Spinal cord (tissue), 10 donors: ENCODE data around the gene ASIC4. TPM values are rescaled to one million over a fixed set of nuclear protein-coding genes. Genes with fewer than 3 reads are reported as not detected.

Experiments used
- DNase-seq, 6 donors: peaks; one replicate each; pipeline versions ENCODE4 v3.0.0 to v3.0.0-alpha.2; 2013 to 2015; ENCODE audit warnings: low spot score in 6 of 6, low read depth in 4 of 6
- H3K27ac ChIP-seq: one replicate; pipeline ENCODE4 v1.5.1; 2013; ENCODE audit warnings: low read depth, low read length, control low read depth
- H3K27me3 ChIP-seq: one replicate; pipeline ENCODE4 v1.6.1; 2013; ENCODE audit warnings: low read length; ENCODE audit not compliant: control insufficient read depth, insufficient read depth
- H3K36me3 ChIP-seq: one replicate; pipeline ENCODE4 v1.6.1; 2013; ENCODE audit warnings: low read length; ENCODE audit not compliant: control insufficient read depth, insufficient read depth
- H3K4me1 ChIP-seq: one replicate; pipeline ENCODE4 v1.6.1; 2013; ENCODE audit warnings: low read length; ENCODE audit not compliant: control insufficient read depth, insufficient read depth
- H3K4me3 ChIP-seq: one replicate; pipeline ENCODE4 v1.5.1; 2013; ENCODE audit warnings: low read depth, low read length, control low read depth
- H3K9me3 ChIP-seq: one replicate; pipeline ENCODE4 v1.6.1; 2013; ENCODE audit warnings: low read length; ENCODE audit not compliant: control insufficient read depth, insufficient read depth
- WGBS: methylation state at CpG from one replicate; pipeline ENCODE4 v1.1.5; 2013; ENCODE audit warnings: missing lambda C conversion rate; ENCODE audit not compliant: insufficient coverage; 5-methylcytosine and 5-hydroxymethylcytosine counted together
- polyA plus RNA-seq, 2 donors: library from polyadenylated mRNA; unstranded; fragments of 120-200 nt; gene quantifications; one replicate each; pipeline ENCODE4 v1.2.1, GENCODE V29; 2013; ENCODE audit not compliant: insufficient read length in 2 of 2
- total RNA-seq, 2 donors: library from RNA; depleted of rRNA in 1 of 2; stranded (reverse); fragments of 120-200 nt in 1 of 2; fragments of >200 nt in 1 of 2; gene quantifications; one replicate each; pipeline versions ENCODE4 v1.2.3 to v1.2.4, GENCODE V29; 2013 to 2014
- donor health status: healthy.

The ASIC4 gene
- total and polyA plus RNA-seq, 4 donors: 8.2 to 47.2 (median 27.6) TPM

DNA sequence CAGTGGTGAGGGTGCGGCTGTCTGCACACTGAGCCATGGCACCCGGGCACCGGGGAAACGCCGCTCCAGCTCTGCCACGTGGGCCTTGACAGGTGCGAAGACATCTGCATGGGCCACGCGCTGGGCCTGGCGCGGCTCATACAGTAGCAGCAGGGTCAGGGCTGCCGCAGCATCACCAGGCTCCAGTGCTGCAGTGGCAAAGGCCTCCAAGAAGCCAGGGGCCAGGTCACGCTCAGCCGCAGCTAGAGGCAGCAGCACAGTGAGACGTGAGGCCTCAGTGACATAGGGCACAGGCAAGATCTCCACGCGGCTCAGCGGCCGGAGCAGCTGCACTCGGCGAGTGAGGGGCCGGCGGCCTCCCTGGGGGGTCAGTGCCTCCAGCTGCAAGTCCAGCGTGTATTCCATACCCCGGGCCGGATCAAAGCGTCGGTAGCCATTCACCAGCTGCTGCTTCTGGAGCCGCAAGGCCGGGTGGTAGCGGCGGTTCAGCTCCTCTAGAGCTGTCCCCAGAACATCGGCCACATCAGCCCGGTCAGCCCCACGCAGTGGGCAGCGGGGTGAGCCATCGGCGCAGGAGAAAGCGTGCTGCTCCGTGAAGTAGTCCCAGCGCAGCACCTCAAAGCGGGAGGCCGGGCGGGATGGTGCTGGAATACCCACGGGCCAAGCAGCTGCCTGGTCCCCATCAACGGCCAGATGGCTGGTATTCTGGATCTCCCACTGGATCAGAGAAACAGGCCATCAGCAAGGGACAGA, 25.8 kb downstream of the ASIC4 start:
- DNase-seq: no peak
- Histone ChIP-seq H3K4me3 (no peak overlapping the region), H3K27me3 (no peaks in the 10 kb centered on the region), H3K4me1 (peaks cover 69% of the 10 kb centered on the region), H3K27ac (peak overlapping the region; percentile 93), H3K9me3 (no peaks in the 10 kb centered on the region), H3K36me3 (peaks cover 57% of the 10 kb centered on the region)
- 88% methylated on average over 46 of the region's 46 CpGs for WGBS

DNA sequence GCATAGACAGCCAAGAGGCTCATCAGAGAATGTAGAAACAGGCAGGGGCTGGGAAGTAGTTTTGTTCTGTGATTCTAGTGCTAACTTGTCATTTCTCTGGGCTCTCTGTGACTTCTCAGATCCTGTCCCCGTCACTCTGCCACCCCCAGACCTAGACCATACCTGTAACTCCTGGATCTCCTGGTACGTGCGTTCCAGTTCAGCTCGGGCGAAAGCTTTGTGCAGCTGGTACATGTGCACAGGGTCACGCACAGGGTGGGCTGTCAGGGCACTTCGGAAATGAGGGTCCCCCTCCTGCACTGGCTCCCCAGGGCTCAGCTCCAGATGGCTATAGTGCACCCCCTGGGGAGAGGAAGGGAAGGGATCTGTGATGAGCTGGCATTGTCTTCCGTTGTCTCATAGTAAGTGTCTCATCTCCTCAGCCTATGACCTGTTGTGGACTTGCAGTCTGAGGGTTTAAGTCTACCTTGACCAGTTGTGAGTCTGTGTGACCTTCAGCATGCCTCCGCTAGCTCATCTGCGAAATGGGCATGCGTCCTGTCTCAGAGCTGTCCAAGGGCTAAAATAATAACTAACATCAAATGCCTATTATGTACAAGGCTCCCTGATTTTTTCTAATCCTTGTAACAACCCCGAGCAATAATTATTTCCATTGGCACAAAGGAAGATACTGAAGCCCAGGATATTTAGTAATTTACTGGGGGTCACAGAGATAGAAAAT, 26.7 kb downstream of the ASIC4 start:
- H3K27ac ChIP-seq: no peak overlapping the region
- no peak overlapping the region for H3K4me3 ChIP-seq
- no peaks in the 10 kb centered on the region for H3K9me3 ChIP-seq
- no peak for DNase-seq
- H3K27me3 ChIP-seq: no peaks in the 10 kb centered on the region
- peaks cover 63% of the 10 kb centered on the region for H3K36me3 ChIP-seq
- WGBS: 89% methylated on average over 8 of the region's 12 CpGs
- peaks cover 76% of the 10 kb centered on the region for H3K4me1 ChIP-seq

DNA sequence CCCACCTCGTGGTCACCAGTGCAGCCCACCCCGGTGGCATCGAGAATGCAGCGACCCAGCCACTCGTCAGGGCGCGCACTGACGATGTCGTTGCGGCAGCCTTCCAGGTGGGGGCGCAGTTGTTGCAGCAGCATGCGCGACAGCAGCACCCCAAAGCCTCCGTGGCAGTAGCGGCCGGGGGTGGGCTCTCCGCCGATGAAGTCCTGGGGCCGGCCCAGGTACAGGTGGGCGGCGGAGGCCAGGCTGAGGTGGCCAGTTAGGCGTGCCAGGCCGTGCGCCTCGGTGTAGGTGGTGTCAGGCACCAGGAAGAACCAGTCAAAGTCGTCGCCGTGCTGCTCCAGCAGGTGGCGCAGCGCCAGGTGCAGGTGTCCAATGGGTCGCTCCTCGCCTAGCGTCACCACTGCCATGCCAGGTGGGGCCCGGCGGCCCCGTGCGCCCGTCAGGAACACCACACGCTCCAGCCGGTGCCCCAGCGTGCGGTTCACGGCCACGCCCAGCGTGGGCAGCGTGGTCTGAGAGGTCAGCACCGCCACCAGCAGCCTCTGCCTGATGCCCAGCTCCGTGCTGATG, 27.4 kb downstream of the ASIC4 start:
- Histone ChIP-seq H3K27ac (no peak overlapping the region), H3K4me3 (peak overlapping the region; percentile 75), H3K9me3 (no peaks in the 10 kb centered on the region), H3K4me1 (peaks cover 72% of the 10 kb centered on the region), H3K27me3 (no peaks in the 10 kb centered on the region), H3K36me3 (peaks cover 61% of the 10 kb centered on the region)
- DNase-seq: peak in 3 of 6 donors; percentile 51 to 91 (median 79)
- 7% methylated on average over 48 of the region's 48 CpGs for WGBS

DNA sequence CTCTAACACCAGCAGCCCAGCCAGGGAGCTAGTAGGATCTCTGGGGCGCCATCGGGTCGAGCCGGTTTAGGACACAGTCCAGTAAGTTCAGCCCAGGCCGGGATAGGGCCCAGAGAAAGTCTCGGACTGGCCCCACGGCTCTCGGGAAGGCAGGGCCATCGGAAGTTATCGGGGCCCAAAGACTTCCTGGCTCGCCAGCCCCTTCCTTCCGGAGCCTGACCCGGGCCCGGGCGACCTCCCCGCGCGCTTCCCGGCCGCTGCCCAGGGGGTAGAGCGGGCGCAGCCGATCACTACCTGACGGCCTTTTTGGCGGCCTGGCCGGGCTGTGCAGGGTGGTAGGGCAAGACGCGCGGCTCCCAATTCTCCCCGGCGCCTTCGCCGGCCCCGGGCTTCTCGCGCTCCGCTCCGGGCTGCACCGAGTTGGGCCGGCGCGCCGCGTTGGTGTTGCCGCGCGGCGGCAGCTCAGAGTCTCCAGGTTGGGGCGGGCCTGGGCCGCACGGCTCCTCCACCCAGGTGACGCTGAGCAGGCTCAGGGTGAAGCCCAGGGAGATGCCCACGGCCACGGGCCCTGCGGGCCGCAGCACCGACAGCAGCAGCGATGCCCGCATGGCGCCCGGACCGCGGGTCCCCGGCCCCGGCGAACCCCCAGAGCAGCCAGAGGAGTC, 28.8 kb downstream of the ASIC4 start:
- Histone ChIP-seq H3K36me3 (peaks cover 59% of the 10 kb centered on the region), H3K27ac (peak overlapping the region; percentile 91), H3K9me3 (no peaks in the 10 kb centered on the region), H3K4me1 (peaks cover 59% of the 10 kb centered on the region), H3K4me3 (peak overlapping the region; percentile 75), H3K27me3 (no peaks in the 10 kb centered on the region)
- DNase-seq: peak in 1 of 6 donors; percentile 34
- under 1% methylated on average over 66 of the region's 66 CpGs for WGBS

DNA sequence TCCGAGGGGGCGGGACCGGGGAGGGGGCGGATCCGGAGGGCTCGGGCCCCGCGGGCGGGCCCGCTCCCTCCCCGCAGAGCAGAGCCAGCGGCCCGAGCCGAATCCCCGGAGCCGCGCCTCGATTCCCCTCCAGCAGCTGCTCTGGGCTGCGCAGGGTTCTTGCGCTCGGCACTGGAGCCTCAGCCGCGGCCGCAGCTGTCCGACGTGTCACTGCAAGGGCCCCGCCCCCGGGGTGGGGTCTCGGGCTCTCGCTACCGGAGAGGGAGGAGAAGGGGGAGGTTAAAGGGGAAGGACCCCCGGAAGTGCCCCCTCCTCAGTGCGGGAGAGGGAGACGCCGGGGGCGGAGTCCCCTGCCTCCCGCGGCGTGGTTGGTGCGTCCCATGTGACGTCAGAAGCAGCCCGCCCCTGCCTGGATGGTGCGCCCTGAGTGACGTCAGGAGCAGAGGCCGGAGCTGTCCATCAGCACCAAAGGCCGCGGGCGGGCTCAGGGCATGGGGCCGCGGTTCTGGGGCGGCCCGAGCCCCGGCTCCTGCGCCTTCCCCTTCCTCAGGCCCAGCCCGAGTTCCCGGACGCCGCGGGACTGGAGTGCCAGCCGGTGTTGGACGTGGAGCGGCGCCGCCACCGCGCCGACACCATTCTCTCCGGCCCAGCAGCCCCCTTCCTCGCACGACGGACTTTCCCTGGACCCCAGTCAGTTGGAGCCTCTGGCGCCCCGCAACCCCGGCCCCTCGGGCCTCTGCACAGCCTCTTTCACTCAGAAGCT, 29.5 kb downstream of the ASIC4 start, which contains the start of the genes CHPF and TMEM198:
Gene CHPF, minus strand, starts transcription at position 214 of the 763 bp plus-strand sequence. CDS start 271 bp downstream, outside the sequence.
Gene TMEM198, plus strand, starts transcription at position 433 of the 763 bp plus-strand sequence. CDS start 700 bp downstream, outside the sequence.
- Histone ChIP-seq H3K36me3 (peaks cover 59% of the 10 kb centered on the region), H3K9me3 (no peaks in the 10 kb centered on the region), H3K4me3 (peak within 1 kb of the TSS; percentile 75), H3K4me1 (peaks cover 52% of the 10 kb centered on the region), H3K27me3 (no peaks in the 10 kb centered on the region), H3K27ac (peak within 1 kb of the TSS; percentile 91)
- 0% methylated on average over 73 of the region's 75 CpGs for WGBS
- DNase-seq: peak; percentile 90 to 100 (median 97)

DNA sequence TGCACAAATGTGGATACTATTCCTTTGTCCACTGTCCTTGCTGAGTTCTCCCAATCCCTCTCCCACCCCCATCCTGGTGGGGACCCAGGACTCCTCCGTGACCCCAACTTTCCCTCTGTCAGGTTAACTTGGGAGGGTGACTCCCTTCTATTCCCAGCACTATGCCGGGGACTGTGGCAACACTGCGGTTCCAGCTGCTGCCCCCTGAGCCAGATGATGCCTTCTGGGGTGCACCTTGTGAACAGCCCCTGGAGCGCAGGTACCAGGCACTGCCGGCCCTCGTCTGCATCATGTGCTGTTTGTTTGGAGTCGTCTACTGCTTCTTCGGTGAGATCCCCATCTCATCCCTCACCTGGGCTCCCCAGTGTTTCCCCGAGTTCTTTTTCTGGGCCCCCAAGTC, 30.3 kb downstream of the ASIC4 start:
- H3K4me3 ChIP-seq: peak overlapping the region; percentile 75
- H3K4me1 ChIP-seq: peaks cover 44% of the 10 kb centered on the region
- no peak for DNase-seq
- no peaks in the 10 kb centered on the region for H3K9me3 ChIP-seq
- H3K27ac ChIP-seq: peak overlapping the region; percentile 82
- peaks cover 59% of the 10 kb centered on the region for H3K36me3 ChIP-seq
- 40% methylated on average over 5 of the region's 9 CpGs for WGBS
- H3K27me3 ChIP-seq: no peaks in the 10 kb centered on the region

DNA sequence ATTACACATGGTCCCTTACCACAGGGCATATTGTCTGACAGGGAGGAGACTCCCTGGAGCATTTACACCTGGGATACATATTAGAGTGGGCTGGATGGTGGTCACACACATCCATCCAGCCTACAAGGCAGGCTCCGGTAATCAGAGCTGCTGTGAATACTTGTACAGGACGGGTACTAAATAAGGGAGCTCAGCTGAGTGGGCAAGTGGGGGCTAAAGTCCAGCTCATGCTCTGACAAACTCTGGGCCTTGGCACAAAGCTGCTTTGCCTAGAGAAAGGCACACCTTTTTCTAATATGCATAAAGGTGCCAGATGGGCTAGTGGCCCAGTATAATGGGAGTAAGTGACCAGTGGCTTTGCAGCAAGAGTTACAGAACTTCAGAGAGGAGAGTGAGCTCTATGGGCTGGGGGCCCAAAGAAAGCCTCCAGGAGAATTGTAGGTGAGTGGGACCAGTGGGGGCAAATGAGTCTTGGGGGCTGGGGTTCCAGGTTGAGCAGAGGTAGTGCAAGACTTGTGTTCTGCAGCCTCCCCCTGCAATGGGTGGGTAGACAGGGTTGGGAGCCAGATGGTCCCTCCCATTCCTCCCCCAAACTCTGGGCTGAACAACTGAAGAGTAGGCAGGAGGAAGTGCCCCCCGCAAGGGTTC, 31.1 kb downstream of the ASIC4 start:
- Histone ChIP-seq H3K36me3 (peaks cover 59% of the 10 kb centered on the region), H3K9me3 (no peaks in the 10 kb centered on the region)

DNA sequence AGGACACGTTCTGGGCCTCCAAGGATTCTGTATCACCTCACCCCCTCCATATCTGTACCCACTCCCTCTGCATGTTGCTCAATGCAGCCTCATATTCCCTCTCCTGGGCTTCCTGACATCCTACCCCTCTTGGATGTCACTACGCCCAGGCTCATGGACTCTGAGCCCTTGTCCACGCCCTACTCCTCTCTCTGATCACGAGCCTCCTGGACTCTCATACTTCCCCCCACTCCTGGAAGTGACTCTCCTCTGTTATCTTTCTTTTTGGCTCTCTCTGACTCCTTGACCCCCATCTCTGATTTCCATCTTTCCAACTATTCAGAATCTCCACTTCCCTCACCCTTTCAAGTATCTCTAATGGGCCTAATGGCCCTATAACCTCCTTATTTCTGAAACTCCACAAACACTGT, 31.7 kb downstream of the ASIC4 start:
- no peak overlapping the region for H3K4me3 ChIP-seq
- H3K27me3 ChIP-seq: no peaks in the 10 kb centered on the region
- 76% methylated on average over 4 of the region's 4 CpGs for WGBS
- no peak overlapping the region for H3K27ac ChIP-seq
- no peaks in the 10 kb centered on the region for H3K9me3 ChIP-seq
- H3K36me3 ChIP-seq: peaks cover 59% of the 10 kb centered on the region
- H3K4me1 ChIP-seq: peaks cover 42% of the 10 kb centered on the region
- DNase-seq: no peak

More for the DNA sequence above, 31.1 kb downstream of the ASIC4 start:
- H3K4me1 ChIP-seq: peaks cover 39% of the 10 kb centered on the region
- no peak overlapping the region for H3K4me3 ChIP-seq
- DNase-seq: no peak
- H3K27me3 ChIP-seq: no peaks in the 10 kb centered on the region
- WGBS: 69% methylated on average over 3 of the region's 3 CpGs
- no peak overlapping the region for H3K27ac ChIP-seq
